Osteoblast (primary cell): ENCODE results near the gene EXOC4. TPM values are rescaled to one million over a fixed set of nuclear protein-coding genes. Genes with fewer than 3 reads are reported as not detected.

ENCODE experiments used
- DNase-seq: peaks from one replicate; pipeline ENCODE4 v3.0.0; 2011; ENCODE audit warnings: low spot score, mixed read lengths; ENCODE audit not compliant: insufficient read length; ENCODE audit errors: missing footprints
- H2AFZ ChIP-seq: 2 replicates; pipeline ENCODE4 v1.6.0; 2011; ENCODE audit warnings: mild to moderate bottlenecking, low read length
- H3K27ac ChIP-seq: 2 replicates; pipeline ENCODE4 v1.5.1; 2011; ENCODE audit warnings: mild to moderate bottlenecking, low read depth, low read length, moderate library complexity
- H3K27me3 ChIP-seq: 2 replicates; pipeline ENCODE4 v1.6.0; 2012; ENCODE audit warnings: mild to moderate bottlenecking, control low read depth, inconsistent platforms, low read length, moderate library complexity; ENCODE audit not compliant: insufficient read depth
- H3K36me3 ChIP-seq: 2 replicates; pipeline ENCODE4 v1.5.1; 2011; ENCODE audit warnings: mild to moderate bottlenecking, low read length, control low read depth, moderate library complexity; ENCODE audit not compliant: insufficient read depth
- H3K4me1 ChIP-seq: 2 replicates; pipeline ENCODE4 v1.5.1; 2011; ENCODE audit warnings: mild to moderate bottlenecking, low read length, control low read depth, moderate library complexity; ENCODE audit not compliant: insufficient read depth
- H3K4me2 ChIP-seq: 2 replicates; pipeline ENCODE4 v1.6.0; 2011; ENCODE audit warnings: mild to moderate bottlenecking, low read length; ENCODE audit not compliant: insufficient read depth
- H3K4me3 ChIP-seq: fragments of 200-600 bp; sonication (generic); 3 replicates; pipeline ENCODE4 v1.5.1; 2012; ENCODE audit warnings: mild to moderate bottlenecking, low read length, inconsistent platforms; ENCODE audit not compliant: insufficient read depth
- H3K79me2 ChIP-seq: 2 replicates; pipeline ENCODE4 v1.6.0; 2012; ENCODE audit warnings: mild to moderate bottlenecking, low read length, control low read depth, inconsistent platforms; ENCODE audit not compliant: insufficient read depth
- H3K9me3 ChIP-seq: 2 replicates; pipeline ENCODE4 v1.5.1; 2011; ENCODE audit warnings: low read depth, low read length, control low read depth
- H4K20me1 ChIP-seq: 2 replicates; pipeline ENCODE4 v1.6.0; 2012; ENCODE audit warnings: mild to moderate bottlenecking, low read length, control low read depth; ENCODE audit not compliant: insufficient read depth
- CTCF ChIP-seq: IDR thresholded peaks from 2 replicates; pipeline ENCODE4 v1.5.1; 2011; ENCODE audit warnings: mild to moderate bottlenecking, low read depth, low read length, moderate library complexity; ENCODE audit errors: extremely low read depth
- total RNA-seq: library from RNA; depleted of rRNA; stranded (reverse); fragments of >200 nt; gene quantifications from 2 replicates; pipeline ENCODE4 v1.2.3, GENCODE V29; 2012

EXOC4 gene
- total RNA-seq, 1 donor = 134 TPM

- TF ChIP-seq CTCF = no peak
- no peaks in the 10 kb centered on the region for H4K20me1 ChIP-seq
- H2AFZ ChIP-seq = no peak overlapping the region
- H3K4me2 ChIP-seq = no peak overlapping the region
- no peaks in the 10 kb centered on the region for H3K9me3 ChIP-seq
- DNase-seq = no peak
- H3K27me3 ChIP-seq = no peaks in the 10 kb centered on the region
- H3K27ac ChIP-seq = no peak overlapping the region
- peaks cover 10% of the 10 kb centered on the region for H3K79me2 ChIP-seq
- no peaks in the 10 kb centered on the region for H3K4me1 ChIP-seq
- H3K4me3 ChIP-seq = no peak overlapping the region
- H3K36me3 ChIP-seq = no peaks in the 10 kb centered on the region
Measured at GRCh38 chr7:133295484-133295883, 42.6 kb downstream of the EXOC4 start.

- Histone ChIP-seq H3K4me2 (no peak overlapping the region), H3K4me1 (peaks cover 6% of the 10 kb centered on the region)
Measured at GRCh38 chr7:133297093-133297492, 44.2 kb downstream of the EXOC4 start.

GRCh38 chr7:133298080-133298479, 45.2 kb downstream of the EXOC4 start:
- no peaks in the 10 kb centered on the region for H3K36me3 ChIP-seq
- H4K20me1 ChIP-seq = peaks cover 4% of the 10 kb centered on the region
- H3K27me3 ChIP-seq = no peaks in the 10 kb centered on the region
- H3K4me1 ChIP-seq = peaks cover 6% of the 10 kb centered on the region
- no peak for TF ChIP-seq CTCF
- H3K9me3 ChIP-seq = no peaks in the 10 kb centered on the region
- H3K4me2 ChIP-seq = no peak overlapping the region
- H3K79me2 ChIP-seq = peaks cover 10% of the 10 kb centered on the region
- no peak overlapping the region for H3K27ac ChIP-seq
- no peak for DNase-seq
- H3K4me3 ChIP-seq = no peak overlapping the region
- H2AFZ ChIP-seq = no peak overlapping the region

More at GRCh38 chr7:133297093-133297492, 44.2 kb downstream of the EXOC4 start:
- H3K27me3 ChIP-seq = no peaks in the 10 kb centered on the region
- H4K20me1 ChIP-seq = peaks cover 4% of the 10 kb centered on the region
- no peaks in the 10 kb centered on the region for H3K36me3 ChIP-seq
- no peak overlapping the region for H3K4me3 ChIP-seq
- no peak overlapping the region for H2AFZ ChIP-seq
- H3K27ac ChIP-seq = no peak overlapping the region
- TF ChIP-seq CTCF = no peak
- H3K79me2 ChIP-seq = peaks cover 10% of the 10 kb centered on the region
- no peak for DNase-seq
- no peaks in the 10 kb centered on the region for H3K9me3 ChIP-seq

- peaks cover 4% of the 10 kb centered on the region for H4K20me1 ChIP-seq
- no peaks in the 10 kb centered on the region for H3K36me3 ChIP-seq
- TF ChIP-seq CTCF = no peak
- H3K9me3 ChIP-seq = no peaks in the 10 kb centered on the region
- no peak for DNase-seq
- H3K4me2 ChIP-seq = no peak overlapping the region
- H3K79me2 ChIP-seq = peaks cover 10% of the 10 kb centered on the region
- no peak overlapping the region for H3K4me3 ChIP-seq
- H3K27ac ChIP-seq = no peak overlapping the region
- H3K27me3 ChIP-seq = no peaks in the 10 kb centered on the region
- H2AFZ ChIP-seq = no peak overlapping the region
- peaks cover 6% of the 10 kb centered on the region for H3K4me1 ChIP-seq
Measured at GRCh38 chr7:133299676-133300075, 46.8 kb downstream of the EXOC4 start.
